ENCODE data around the gene THOC5. TPM values are rescaled to one million over a fixed set of nuclear protein-coding genes. Genes with fewer than 3 reads are reported as not detected.
"Not testable (repeated sequence)": the region's sequence is repeated elsewhere in the genome, so short reads cannot be mapped to it uniquely, and the experiment has no call there.

Gene THOC5
- total RNA-seq, 3 donors from 2014 or later, result 69.2 to 69.7 (median 69.5) TPM

GRCh38 chr22:29509298-29509697, 44.3 kb downstream of the THOC5 start:
- Mint-ChIP-seq H3K4me3 (no peak overlapping the region), H3K9me3 (no peaks in the 10 kb centered on the region), H3K36me3 (ENCODE audit: insufficient read depth) (peaks cover 30% of the 10 kb centered on the region), H3K27me3 (ENCODE audit: low read depth) (no peaks in the 10 kb centered on the region), H3K4me1 (ENCODE audit: low read depth) (no peaks in the 10 kb centered on the region)
- no peak for DNase-seq
- no peak for ATAC-seq

GRCh38 chr22:29503811-29504372, 49.7 kb downstream of the THOC5 start:
- no peaks in the 10 kb centered on the region for H3K4me1 Mint-ChIP-seq (ENCODE audit: low read depth)

GRCh38 chr22:29499852-29500251, 53.7 kb downstream of the THOC5 start:
- H3K4me3 Mint-ChIP-seq, result no peak overlapping the region
- H3K9me3 Mint-ChIP-seq, result no peaks in the 10 kb centered on the region
- no peak for ATAC-seq
- H3K4me1 Mint-ChIP-seq (ENCODE audit: low read depth), result no peaks in the 10 kb centered on the region
- no peak for DNase-seq
- no peaks in the 10 kb centered on the region for H3K27me3 Mint-ChIP-seq (ENCODE audit: low read depth)
- peaks cover 6% of the 10 kb centered on the region for H3K36me3 Mint-ChIP-seq (ENCODE audit: insufficient read depth)

More at GRCh38 chr22:29503811-29504372, 49.7 kb downstream of the THOC5 start:
- Mint-ChIP-seq H3K4me3 (no peak overlapping the region), H3K9me3 (no peaks in the 10 kb centered on the region), H3K36me3 (ENCODE audit: insufficient read depth) (peaks cover 21% of the 10 kb centered on the region), H3K27me3 (ENCODE audit: low read depth) (no peaks in the 10 kb centered on the region)
- DNase-seq, result no peak
- ATAC-seq, result no peak

- Mint-ChIP-seq H3K4me3 (no peak overlapping the region), H3K27me3 (ENCODE audit: low read depth) (no peaks in the 10 kb centered on the region), H3K4me1 (ENCODE audit: low read depth) (peaks cover 1% of the 10 kb centered on the region), H3K36me3 (ENCODE audit: insufficient read depth) (peaks cover 11% of the 10 kb centered on the region), H3K9me3 (no peaks in the 10 kb centered on the region)
- DNase-seq (no peak), ATAC-seq (no peak)
Measured at GRCh38 chr22:29493636-29494035, 59.9 kb downstream of the THOC5 start.

- DNase-seq (no peak), ATAC-seq (no peak)
- no peaks in the 10 kb centered on the region for H3K9me3 Mint-ChIP-seq
- peaks cover 1% of the 10 kb centered on the region for H3K4me1 Mint-ChIP-seq (ENCODE audit: low read depth)
- H3K27me3 Mint-ChIP-seq (ENCODE audit: low read depth), result no peaks in the 10 kb centered on the region
- H3K4me3 Mint-ChIP-seq, result no peak overlapping the region
- H3K36me3 Mint-ChIP-seq (ENCODE audit: insufficient read depth), result peaks cover 11% of the 10 kb centered on the region
Measured at GRCh38 chr22:29491012-29491411, 62.5 kb downstream of the THOC5 start.

- not testable (repeated sequence) for DNase-seq; H3K9me3 Mint-ChIP-seq; H3K27me3 Mint-ChIP-seq (ENCODE audit: low read depth); H3K4me3 Mint-ChIP-seq; H3K36me3 Mint-ChIP-seq (ENCODE audit: insufficient read depth); H3K4me1 Mint-ChIP-seq (ENCODE audit: low read depth); ATAC-seq
Measured at GRCh38 chr22:29489127-29489780, 64.3 kb downstream of the THOC5 start.

- peaks cover 1% of the 10 kb centered on the region for H3K4me1 Mint-ChIP-seq (ENCODE audit: low read depth)
- H3K36me3 Mint-ChIP-seq (ENCODE audit: insufficient read depth), result no peaks in the 10 kb centered on the region
- H3K27me3 Mint-ChIP-seq (ENCODE audit: low read depth), result peaks cover 2% of the 10 kb centered on the region
- ATAC-seq (no peak), DNase-seq (no peak)
- no peaks in the 10 kb centered on the region for H3K9me3 Mint-ChIP-seq
- no peak overlapping the region for H3K4me3 Mint-ChIP-seq
Measured at GRCh38 chr22:29487426-29487986, 66.1 kb downstream of the THOC5 start.

GRCh38 chr22:29485448-29485847, 68.1 kb downstream of the THOC5 start:
- ATAC-seq (no peak), DNase-seq (no peak)
- H3K27me3 Mint-ChIP-seq (ENCODE audit: low read depth), result peaks cover 16% of the 10 kb centered on the region
- H3K4me3 Mint-ChIP-seq, result no peak overlapping the region
- no peaks in the 10 kb centered on the region for H3K36me3 Mint-ChIP-seq (ENCODE audit: insufficient read depth)
- H3K4me1 Mint-ChIP-seq (ENCODE audit: low read depth), result peaks cover 6% of the 10 kb centered on the region
- H3K9me3 Mint-ChIP-seq, result no peaks in the 10 kb centered on the region

GRCh38 chr22:29484642-29485041, 68.9 kb downstream of the THOC5 start:
- Mint-ChIP-seq H3K27me3 (ENCODE audit: low read depth) (peaks cover 18% of the 10 kb centered on the region), H3K9me3 (no peaks in the 10 kb centered on the region), H3K36me3 (ENCODE audit: insufficient read depth) (no peaks in the 10 kb centered on the region), H3K4me3 (no peak overlapping the region), H3K4me1 (ENCODE audit: low read depth) (peaks cover 7% of the 10 kb centered on the region)
- no peak for ATAC-seq
- no peak for DNase-seq

GRCh38 chr22:29483254-29483653, 70.3 kb downstream of the THOC5 start:
- Mint-ChIP-seq H3K27me3 (ENCODE audit: low read depth) (peaks cover 32% of the 10 kb centered on the region), H3K9me3 (no peaks in the 10 kb centered on the region), H3K4me1 (ENCODE audit: low read depth) (peaks cover 9% of the 10 kb centered on the region), H3K4me3 (no peak overlapping the region), H3K36me3 (ENCODE audit: insufficient read depth) (no peaks in the 10 kb centered on the region)
- ATAC-seq (no peak), DNase-seq (no peak)

- H3K27me3 Mint-ChIP-seq (ENCODE audit: low read depth), result peaks cover 37% of the 10 kb centered on the region
- no peaks in the 10 kb centered on the region for H3K9me3 Mint-ChIP-seq
- no peak for DNase-seq
- ATAC-seq, result no peak
- no peak overlapping the region for H3K4me3 Mint-ChIP-seq
- no peaks in the 10 kb centered on the region for H3K36me3 Mint-ChIP-seq (ENCODE audit: insufficient read depth)
- peaks cover 9% of the 10 kb centered on the region for H3K4me1 Mint-ChIP-seq (ENCODE audit: low read depth)
Measured at GRCh38 chr22:29482726-29483125, 70.8 kb downstream of the THOC5 start.

GRCh38 chr22:29482253-29482652, 71.3 kb downstream of the THOC5 start:
- H3K9me3 Mint-ChIP-seq, result no peaks in the 10 kb centered on the region

GRCh38 chr22:29481265-29482000, 72.1 kb downstream of the THOC5 start:
- ATAC-seq, result no peak
- Mint-ChIP-seq H3K4me3 (peak overlapping the region; percentile 53), H3K27me3 (ENCODE audit: low read depth) (peaks cover 45% of the 10 kb centered on the region), H3K9me3 (no peaks in the 10 kb centered on the region), H3K36me3 (ENCODE audit: insufficient read depth) (no peaks in the 10 kb centered on the region), H3K4me1 (ENCODE audit: low read depth) (peaks cover 9% of the 10 kb centered on the region)
- DNase-seq, result no peak

More at GRCh38 chr22:29482253-29482652, 71.3 kb downstream of the THOC5 start:
- Mint-ChIP-seq H3K4me3 (no peak overlapping the region), H3K4me1 (ENCODE audit: low read depth) (peaks cover 9% of the 10 kb centered on the region), H3K27me3 (ENCODE audit: low read depth) (peaks cover 41% of the 10 kb centered on the region), H3K36me3 (ENCODE audit: insufficient read depth) (no peaks in the 10 kb centered on the region)
- DNase-seq (no peak), ATAC-seq (no peak)

- H3K36me3 Mint-ChIP-seq (ENCODE audit: insufficient read depth), result no peaks in the 10 kb centered on the region
- peaks cover 9% of the 10 kb centered on the region for H3K4me1 Mint-ChIP-seq (ENCODE audit: low read depth)
- ATAC-seq (peak; percentile 73 to 79), DNase-seq (peak; percentile 8)
- H3K4me3 Mint-ChIP-seq, result no peak overlapping the region
- H3K9me3 Mint-ChIP-seq, result no peaks in the 10 kb centered on the region
- peaks cover 48% of the 10 kb centered on the region for H3K27me3 Mint-ChIP-seq (ENCODE audit: low read depth)
Measured at GRCh38 chr22:29480512-29481264, 72.9 kb downstream of the THOC5 start.

Measured in activated T-cell treated with anti-CD3 and anti-CD28 coated beads, Interleukin-2, amount 50 U/mL, for 4 hours (primary cell).